Smooth muscle cell (in vitro differentiated cells): ENCODE data around the gene IL36B. TPM values are rescaled to one million over a fixed set of nuclear protein-coding genes. Genes with fewer than 3 reads are reported as not detected.

Experiments
- DNase-seq: peaks from one replicate; lab custom pipeline; 2025; ENCODE audit not compliant: unreplicated experiment; lab: John Stamatoyannopoulos, UW
- H2AFZ ChIP-seq: fragments of 200-600 bp; sonication (generic); 2 replicates; pipeline ENCODE4 v1.6.0; 2016; ENCODE audit warnings: antibody characterized with exemption, low read depth, mild to moderate bottlenecking
- H3F3A ChIP-seq: fragments of 200-600 bp; sonication (generic); 2 replicates; pipeline ENCODE4 v1.6.0; 2017; ENCODE audit warnings: antibody characterized with exemption, low read depth
- H3K27ac ChIP-seq: fragments of 200-600 bp; sonication (generic); 2 replicates; pipeline ENCODE4 v1.5.1; 2016; ENCODE audit warnings: low read depth, mild to moderate bottlenecking
- H3K27me3 ChIP-seq: fragments of 200-600 bp; sonication (generic); 2 replicates; pipeline ENCODE4 v1.6.1; 2016; ENCODE audit warnings: low read depth, mild to moderate bottlenecking
- H3K36me3 ChIP-seq: fragments of 200-600 bp; sonication (generic); 2 replicates; pipeline ENCODE4 v1.5.1; 2016; ENCODE audit warnings: low read depth
- H3K4me1 ChIP-seq: fragments of 200-600 bp; sonication (generic); 2 replicates; pipeline ENCODE4 v1.5.1; 2016; ENCODE audit warnings: low read depth
- H3K4me2 ChIP-seq: fragments of 200-600 bp; sonication (generic); 2 replicates; pipeline ENCODE4 v1.6.0; 2016; ENCODE audit warnings: mild to moderate bottlenecking
- H3K4me3 ChIP-seq: fragments of 200-600 bp; sonication (generic); 2 replicates; pipeline ENCODE4 v1.5.1; 2016; ENCODE audit warnings: mild to moderate bottlenecking
- H3K79me2 ChIP-seq: fragments of 200-600 bp; sonication (generic); 2 replicates; pipeline ENCODE4 v1.6.0; 2016; ENCODE audit warnings: low read depth, mild to moderate bottlenecking
- H3K9ac ChIP-seq: fragments of 200-600 bp; sonication (generic); 2 replicates; pipeline ENCODE4 v1.6.0; 2016; ENCODE audit warnings: low read depth
- H3K9me3 ChIP-seq: fragments of 200-600 bp; sonication (generic); replicated peaks from 2 replicates; pipeline ENCODE4 v1.5.1; 2016; ENCODE audit warnings: low read depth
- H4K20me1 ChIP-seq: fragments of 200-600 bp; sonication (generic); 2 replicates; pipeline ENCODE4 v1.6.0; 2016; ENCODE audit warnings: low read depth
- WGBS: methylation state at CpG from one replicate; pipeline ENCODE4 v1.1.7; 2016; ENCODE audit warnings: low lambda C conversion rate; 5-methylcytosine and 5-hydroxymethylcytosine counted together
- polyA plus RNA-seq: library from polyadenylated mRNA; unstranded; fragments of >200 nt; fragmentation: Nextera tagmentation; extraction: Ambion mirVana; gene quantifications from 2 replicates; pipeline ENCODE4 v1.2.1, GENCODE V29; 2016
- small RNA-seq: library from RNA; depleted of rRNA; stranded (forward); fragments of <200 nt; gene quantifications from one replicate; pipeline ENCODE3, GENCODE V24; 2014
- total RNA-seq: library from RNA; depleted of rRNA; stranded (reverse); fragments of >200 nt; gene quantifications from 2 replicates; pipeline ENCODE4 v1.2.3, GENCODE V29; 2014
- TF ChIP-seq, protein P1 (sequence below): fragments of 200-600 bp; sonication (generic); IDR thresholded peaks from 2 replicates; pipeline ENCODE4 v1.5.1; 2017; ENCODE audit warnings: borderline replicate concordance, mild to moderate bottlenecking, antibody characterized with exemption; ENCODE audit not compliant: insufficient read depth, poor library complexity, severe bottlenecking

IL36B gene
- total and polyA plus RNA-seq, 2 experiments from 2014 or later = not detected

DNA sequence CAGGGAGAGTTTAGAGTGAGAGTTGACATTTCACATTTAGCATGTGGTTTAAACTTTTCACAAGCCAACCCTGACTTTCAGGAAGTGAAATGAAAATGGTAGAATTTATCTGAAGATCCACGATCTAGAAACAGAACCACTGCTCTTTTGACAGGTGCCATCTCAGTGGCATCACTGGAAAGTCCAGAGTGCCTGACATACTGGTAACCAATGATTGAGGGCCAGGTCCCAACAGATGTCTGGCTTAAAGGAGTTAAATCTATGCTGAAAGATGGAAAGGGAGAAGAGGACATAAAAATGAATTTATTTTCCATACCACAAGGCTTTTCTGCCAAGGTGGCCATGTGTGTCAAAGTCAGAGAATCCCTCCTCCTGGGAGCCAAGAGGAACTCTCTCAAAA lies 72.1 kb downstream of the IL36B start:
- no peak overlapping the region for H3K4me3 ChIP-seq
- no peak overlapping the region for H3K27ac ChIP-seq
- no peaks in the 10 kb centered on the region for H3K4me1 ChIP-seq
- no peak overlapping the region for H3K4me2 ChIP-seq
- no peaks in the 10 kb centered on the region for H4K20me1 ChIP-seq
- H3K79me2 ChIP-seq = no peaks in the 10 kb centered on the region
- H3K36me3 ChIP-seq = no peaks in the 10 kb centered on the region
- peaks cover 59% of the 10 kb centered on the region for H3K27me3 ChIP-seq
- H2AFZ ChIP-seq = no peak overlapping the region
- no peak for DNase-seq
- H3K9ac ChIP-seq = no peak overlapping the region
- TF ChIP-seq, protein P1, sequence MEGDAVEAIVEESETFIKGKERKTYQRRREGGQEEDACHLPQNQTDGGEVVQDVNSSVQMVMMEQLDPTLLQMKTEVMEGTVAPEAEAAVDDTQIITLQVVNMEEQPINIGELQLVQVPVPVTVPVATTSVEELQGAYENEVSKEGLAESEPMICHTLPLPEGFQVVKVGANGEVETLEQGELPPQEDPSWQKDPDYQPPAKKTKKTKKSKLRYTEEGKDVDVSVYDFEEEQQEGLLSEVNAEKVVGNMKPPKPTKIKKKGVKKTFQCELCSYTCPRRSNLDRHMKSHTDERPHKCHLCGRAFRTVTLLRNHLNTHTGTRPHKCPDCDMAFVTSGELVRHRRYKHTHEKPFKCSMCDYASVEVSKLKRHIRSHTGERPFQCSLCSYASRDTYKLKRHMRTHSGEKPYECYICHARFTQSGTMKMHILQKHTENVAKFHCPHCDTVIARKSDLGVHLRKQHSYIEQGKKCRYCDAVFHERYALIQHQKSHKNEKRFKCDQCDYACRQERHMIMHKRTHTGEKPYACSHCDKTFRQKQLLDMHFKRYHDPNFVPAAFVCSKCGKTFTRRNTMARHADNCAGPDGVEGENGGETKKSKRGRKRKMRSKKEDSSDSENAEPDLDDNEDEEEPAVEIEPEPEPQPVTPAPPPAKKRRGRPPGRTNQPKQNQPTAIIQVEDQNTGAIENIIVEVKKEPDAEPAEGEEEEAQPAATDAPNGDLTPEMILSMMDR = no peak
- WGBS = 65% methylated on average over 1 of the region's 1 CpG
- H3K9me3 ChIP-seq = no peaks in the 10 kb centered on the region
- no peaks in the 10 kb centered on the region for H3F3A ChIP-seq

GRCh38 chr2:112979731-112980130 lies 72.9 kb downstream of the IL36B start:
- Histone ChIP-seq H3K27ac (no peak overlapping the region), H3K9ac (no peak overlapping the region), H2AFZ (no peak overlapping the region), H4K20me1 (no peaks in the 10 kb centered on the region), H3F3A (no peaks in the 10 kb centered on the region), H3K9me3 (no peaks in the 10 kb centered on the region), H3K79me2 (no peaks in the 10 kb centered on the region), H3K36me3 (no peaks in the 10 kb centered on the region), H3K4me2 (no peak overlapping the region), H3K4me1 (no peaks in the 10 kb centered on the region), H3K4me3 (no peak overlapping the region), H3K27me3 (peaks cover 66% of the 10 kb centered on the region)
- DNase-seq = no peak
- TF ChIP-seq, protein P1 = no peak
- 72% methylated on average over 1 of the region's 1 CpG for WGBS

DNA sequence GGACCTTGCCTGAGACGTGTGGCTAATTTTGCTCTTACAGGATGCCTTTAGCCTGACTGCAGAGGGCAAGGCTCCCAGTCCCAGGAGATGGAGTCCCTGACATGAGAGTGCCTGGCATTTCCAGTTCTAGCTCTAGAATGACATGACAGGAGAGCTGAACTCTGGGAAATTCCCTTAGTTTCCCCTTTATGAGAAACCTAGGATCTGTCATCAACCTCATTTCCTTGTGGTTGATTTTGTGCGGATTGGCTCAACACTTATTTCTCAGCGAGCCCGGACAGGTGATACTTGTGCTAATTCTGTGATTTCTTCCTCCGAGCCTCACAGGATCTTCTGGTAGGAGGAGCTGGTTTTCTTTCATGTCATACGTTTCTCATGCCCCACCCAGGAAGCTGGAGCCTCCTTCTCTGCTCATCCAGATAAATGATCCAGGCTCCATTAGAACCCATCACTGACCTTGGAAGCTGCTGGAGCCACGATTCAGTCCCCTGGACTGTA lies 75.1 kb downstream of the IL36B start, which contains the start of gene IL36G:
IL36G (plus strand) TSS at position 448 of the 498 bp plus-strand sequence. CDS start 633 bp downstream, outside the sequence.
- Histone ChIP-seq H4K20me1 (no peaks in the 10 kb centered on the region), H3K9me3 (no peaks in the 10 kb centered on the region), H3K4me2 (no peak within 1 kb of the TSS), H3F3A (no peaks in the 10 kb centered on the region), H3K27me3 (peaks cover 81% of the 10 kb centered on the region), H3K36me3 (no peaks in the 10 kb centered on the region), H3K9ac (no peak within 1 kb of the TSS), H2AFZ (no peak within 1 kb of the TSS), H3K27ac (no peak within 1 kb of the TSS), H3K4me1 (no peaks in the 10 kb centered on the region), H3K4me3 (no peak within 1 kb of the TSS), H3K79me2 (no peaks in the 10 kb centered on the region)
- TF ChIP-seq, protein P1 = no peak
- 81% methylated on average over 7 of the region's 7 CpGs for WGBS
- no peak for DNase-seq

Small RNA genes lying within 50 kb of the gene (small RNA-seq; reads per million reads assigned to genes)
- gene HMGN2P23 = not detected
- not detected for gene RNU6-1180P

Other genes with a start within 250 kb of the IL36B start
- not detected in 2 replicates for gene IL1B, start 216.1 kb downstream of the IL36B start, total RNA-seq
- not detected in 2 replicates for gene IL1B, start 216.1 kb downstream of the IL36B start, polyA plus RNA-seq
- gene IL37, start 141.7 kb downstream of the IL36B start, total RNA-seq = 1.9 TPM in 1 of 2 replicates, not detected in the other
- not detected in 2 replicates for gene IL37, start 141.7 kb downstream of the IL36B start, polyA plus RNA-seq
- gene IL36G, start 74.9 kb downstream of the IL36B start, total RNA-seq = 0.22 and 0.27 TPM in 2 replicates
- 0.30 and 1.1 TPM in 2 replicates for gene IL36G, start 74.9 kb downstream of the IL36B start, polyA plus RNA-seq
- not detected in 2 replicates for gene IL36A, start 47.4 kb downstream of the IL36B start, total RNA-seq
- gene IL36A, start 47.4 kb downstream of the IL36B start, polyA plus RNA-seq = not detected in 2 replicates
- 7.8 and 10.7 TPM in 2 replicates for gene IL36RN, start 6.3 kb upstream of the IL36B start, total RNA-seq
- gene IL36RN, start 6.3 kb upstream of the IL36B start, polyA plus RNA-seq = 1.5 and 5.6 TPM in 2 replicates
- not detected in 2 replicates for gene IL1F10, start 15.1 kb upstream of the IL36B start, total RNA-seq
- gene IL1F10, start 15.1 kb upstream of the IL36B start, polyA plus RNA-seq = not detected in 2 replicates
- 1.1 and 2.2 TPM in 2 replicates for gene IL1RN, start 74.7 kb upstream of the IL36B start, total RNA-seq
- gene IL1RN, start 74.7 kb upstream of the IL36B start, polyA plus RNA-seq = 2.0 and 3.3 TPM in 2 replicates
- gene PSD4, start 121.1 kb upstream of the IL36B start, total RNA-seq = 7.3 and 9.3 TPM in 2 replicates
- 7.8 and 9.5 TPM in 2 replicates for gene PSD4, start 121.1 kb upstream of the IL36B start, polyA plus RNA-seq
- not detected in 2 replicates for gene PAX8, start 226.1 kb upstream of the IL36B start, total RNA-seq
- 0.34 TPM in 1 of 2 replicates, not detected in the other for gene PAX8, start 226.1 kb upstream of the IL36B start, polyA plus RNA-seq